Kidney (tissue), 14 donors: ENCODE results near the gene SWSAP1. TPM values are rescaled to one million over a fixed set of nuclear protein-coding genes. Genes with fewer than 3 reads are reported as not detected.
A peak's percentile ranks its signal among the peaks of the same experiment; 100 is the strongest.

Source experiments
- DNase-seq, 5 donors: peaks; one replicate each; pipeline ENCODE4 v3.0.0-alpha.2; 2013 to 2020
- FAIRE-seq: peaks from 2 replicates; lab custom pipeline; 2012; peaks lifted over from hg19 to GRCh38; lab: Jason Lieb, UNC
- H3K27ac ChIP-seq, 2 donors: one replicate each; pipeline ENCODE4 v1.7.0; 2013; ENCODE audit warnings: low read depth in 2 of 2, low read length in 2 of 2, inconsistent platforms in 1 of 2
- H3K27me3 ChIP-seq: one replicate; pipeline ENCODE4 v1.7.1; 2013; ENCODE audit warnings: low read length, inconsistent platforms; ENCODE audit not compliant: control insufficient read depth, insufficient read depth
- H3K36me3 ChIP-seq, 3 donors: one replicate each; pipeline versions ENCODE4 v1.7.0 to v1.7.1; 2013; ENCODE audit warnings: low read length in 3 of 3, control low read depth in 1 of 3, inconsistent platforms in 1 of 3; ENCODE audit not compliant: insufficient read depth in 3 of 3, control insufficient read depth in 2 of 3
- H3K4me1 ChIP-seq, 3 donors: one replicate each; pipeline versions ENCODE4 v1.7.0 to v1.7.1; 2013; ENCODE audit warnings: low read length in 3 of 3, inconsistent platforms in 1 of 3, low read depth in 1 of 3; ENCODE audit not compliant: control insufficient read depth in 2 of 3, insufficient read depth in 2 of 3
- H3K4me3 ChIP-seq, 3 donors: one replicate each; pipeline versions ENCODE4 v1.7.0 to v1.8.1; 2013; ENCODE audit warnings: low read length in 3 of 3, control low read depth in 1 of 3, inconsistent platforms in 1 of 3
- H3K9ac ChIP-seq, 3 donors: one replicate each; pipeline versions ENCODE4 v1.7.0 to v1.7.1; 2013; ENCODE audit warnings: low read length in 3 of 3, control low read depth in 1 of 3, inconsistent platforms in 1 of 3
- H3K9me3 ChIP-seq, 3 donors: one replicate each; pipeline versions ENCODE4 v1.7.0 to v1.7.1; 2013; ENCODE audit warnings: low read length in 3 of 3, control low read depth in 1 of 3, inconsistent platforms in 1 of 3; ENCODE audit not compliant: control insufficient read depth in 2 of 3, insufficient read depth in 1 of 3
- CTCF ChIP-seq: IDR thresholded peaks from 3 replicates; pipeline ENCODE4 v1.5.1; 2012; ENCODE audit warnings: mild to moderate bottlenecking, moderate library complexity, borderline replicate concordance; ENCODE audit not compliant: insufficient read depth; ENCODE audit errors: extremely low read depth
- intact Hi-C: fragments of 100-400 bp; cut with DNase I; formaldehyde crosslinking; loops from one replicate; pipeline ENCODE4 v1.11.1; 2022
- polyA plus RNA-seq: library from polyadenylated mRNA; stranded (reverse); fragments of 350-450 nt; fragmentation: Illumina TruSeq; extraction: RNeasy Lipid Tissue Mini Kit (QIAGEN cat#74804); gene quantifications from one replicate; pipeline ENCODE4 v1.2.3, GENCODE V29; 2014; ENCODE audit warnings: low read depth, low replicate concordance; ENCODE audit not compliant: insufficient read depth
- total RNA-seq: library from RNA; stranded (reverse); fragmentation: NEBNext Ultra II Directional; extraction: Animal tissue kit (Norgen Biotek cat#: 25700); gene quantifications from one replicate; pipeline ENCODE4 v1.2.1, GENCODE V29; 2021
- donor health status: control.
- donor health status: control.
- donor health status: control.
- donor health status: control.
- donor health status: control.
- donor health status: DM: yes; HTN: yes; CAD: no.
- donor health status: Normal renal cell carcinoma (clear cell type).

Gene SWSAP1
- total and polyA plus RNA-seq, 2 donors from 2014 or later, result 4.1 to 6.2 TPM

GRCh38 chr19:11418094-11418548 is 43.7 kb downstream of the SWSAP1 start:
- Histone ChIP-seq H3K4me1 (peaks cover 0 to 20% (median 6%) of the 10 kb centered on the region in 3 donors), H3K9me3 (no peaks in the 10 kb centered on the region), H3K9ac (peak overlapping the region in 1 of 3 donors; percentile 83), H3K27me3 (peaks cover 6% of the 10 kb centered on the region), H3K27ac (peak overlapping the region; percentile 91 to 93), H3K36me3 (no peaks in the 10 kb centered on the region), H3K4me3 (peak overlapping the region; percentile 46 to 82 (median 78))
- FAIRE-seq (no peak), DNase-seq (peak in 3 of 5 donors; percentile 72 to 89 (median 88))
- intact Hi-C loops, result no loop called here
- TF ChIP-seq CTCF, result no peak

GRCh38 chr19:11418549-11419506 is 44.4 kb downstream of the SWSAP1 start, which contains the start of gene RGL3:
TSS of gene RGL3 (minus strand) at chr19:11419314. CDS start at chr19:11419278, 36 bp downstream.
- Histone ChIP-seq H3K4me1 (peaks cover 0 to 20% (median 6%) of the 10 kb centered on the region in 3 donors), H3K9me3 (no peaks in the 10 kb centered on the region), H3K9ac (peak within 1 kb of the TSS in 2 of 3 donors; percentile 83 to 93), H3K27ac (peak within 1 kb of the TSS; percentile 91 to 93), H3K4me3 (peak within 1 kb of the TSS; percentile 46 to 82 (median 78)), H3K36me3 (no peaks in the 10 kb centered on the region), H3K27me3 (peaks cover 11% of the 10 kb centered on the region)
- FAIRE-seq (no peak), DNase-seq (peak; percentile 69 to 87 (median 86))
- intact Hi-C loops, result no loop called here
- no peak for TF ChIP-seq CTCF

GRCh38 chr19:11420429-11421370 is 46.2 kb downstream of the SWSAP1 start:
- peak overlapping the region; percentile 59 to 76 for H3K27ac ChIP-seq
- peak overlapping the region in 2 of 3 donors; percentile 38 to 78 for H3K9ac ChIP-seq
- no peaks in the 10 kb centered on the region for H3K9me3 ChIP-seq

More at GRCh38 chr19:11420429-11421370, 46.2 kb downstream of the SWSAP1 start:
- Histone ChIP-seq H3K36me3 (no peaks in the 10 kb centered on the region), H3K27me3 (peaks cover 11% of the 10 kb centered on the region), H3K4me1 (peaks cover 0 to 20% (median 6%) of the 10 kb centered on the region in 3 donors), H3K4me3 (peak overlapping the region; percentile 24 to 64 (median 39))
- FAIRE-seq (no peak), DNase-seq (peak; percentile 51 to 83 (median 76))
- TF ChIP-seq CTCF, result no peak
- intact Hi-C loops, result no loop called here
